ENCODE data around the gene STT3B. TPM values are rescaled to one million over a fixed set of nuclear protein-coding genes. Genes with fewer than 3 reads are reported as not detected.

STT3B gene
- 187 and 244 TPM in 2 replicates for total RNA-seq

GRCh38 chr3:31532587-31533168 is at the start of gene STT3B:
Gene STT3B (plus strand): TSS chr3:31532925. CDS start chr3:31532999, 74 bp downstream.
- H3K4me3 ChIP-seq (ENCODE audit: low read depth, low read length): peak within 1 kb of the TSS; percentile 85
- TF ChIP-seq CTCF (IDR thresholded peaks at IDR 0.05; ENCODE audit: insufficient read depth, low read depth, low read length): no peak
- peak; percentile 83 for DNase-seq (ENCODE audit: low read depth)

GRCh38 chr3:31483776-31484175 is 48.9 kb upstream of the STT3B start:
- no peak for TF ChIP-seq CTCF (IDR thresholded peaks at IDR 0.05; ENCODE audit: insufficient read depth, low read depth, low read length)
- DNase-seq (ENCODE audit: low read depth): no peak

GRCh38 chr3:31485196-31485595 is 47.5 kb upstream of the STT3B start:
- DNase-seq (ENCODE audit: low read depth): no peak
- H3K4me3 ChIP-seq (ENCODE audit: low read depth, low read length): no peak overlapping the region
- no peak for TF ChIP-seq CTCF (IDR thresholded peaks at IDR 0.05; ENCODE audit: insufficient read depth, low read depth, low read length)

More at GRCh38 chr3:31483776-31484175, 48.9 kb upstream of the STT3B start:
- no peak overlapping the region for H3K4me3 ChIP-seq (ENCODE audit: low read depth, low read length)

GRCh38 chr3:31486865-31487533 is 45.7 kb upstream of the STT3B start:
- no peak for TF ChIP-seq CTCF (IDR thresholded peaks at IDR 0.05; ENCODE audit: insufficient read depth, low read depth, low read length)
- DNase-seq (ENCODE audit: low read depth): no peak
- H3K4me3 ChIP-seq (ENCODE audit: low read depth, low read length): no peak overlapping the region

GRCh38 chr3:31488475-31489017 is 44.2 kb upstream of the STT3B start:
- no peak for DNase-seq (ENCODE audit: low read depth)
- TF ChIP-seq CTCF (IDR thresholded peaks at IDR 0.05; ENCODE audit: insufficient read depth, low read depth, low read length): no peak
- H3K4me3 ChIP-seq (ENCODE audit: low read depth, low read length): no peak overlapping the region

- H3K4me3 ChIP-seq (ENCODE audit: low read depth, low read length): no peak overlapping the region
- no peak for DNase-seq (ENCODE audit: low read depth)
- no peak for TF ChIP-seq CTCF (IDR thresholded peaks at IDR 0.05; ENCODE audit: insufficient read depth, low read depth, low read length)
Measured at GRCh38 chr3:31490502-31490901, 42.2 kb upstream of the STT3B start.

Measured in fibroblast of villous mesenchyme (primary cell).